ENCODE data around the gene PCNA. TPM values are rescaled to one million over a fixed set of nuclear protein-coding genes. Genes with fewer than 3 reads are reported as not detected.

Gene PCNA
- polyA plus RNA-seq, 2 of the 4 experiments (the other 2 are of a cell fraction), result 445 to 450 TPM

DNA sequence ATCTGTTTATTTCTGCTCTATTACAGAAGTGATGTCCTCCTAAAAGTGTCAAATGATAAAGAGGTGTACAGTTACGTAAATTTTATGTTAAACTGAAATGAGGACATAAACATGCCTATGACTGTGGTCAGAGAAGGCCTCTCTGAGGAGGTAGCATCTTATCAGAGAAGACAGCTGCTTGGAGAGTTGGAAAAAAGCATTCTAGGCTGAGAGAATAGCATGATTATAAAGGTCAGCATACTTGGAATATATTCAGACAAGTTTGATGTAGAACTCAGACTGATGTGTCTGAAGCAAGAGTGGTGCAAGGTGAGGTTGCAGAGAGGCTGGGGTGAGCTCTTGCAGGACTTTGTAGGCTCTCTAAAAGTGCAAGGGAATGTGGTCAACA, 3.1 kb upstream of the PCNA start:
- Histone ChIP-seq H3K4me1 (peaks cover 10% of the 10 kb centered on the region; the same call in 2 of the 3 replicates), H3K4me2 (no peak overlapping the region), H3K4me3 (no peak overlapping the region), H3K27ac (no peak overlapping the region), H3K9me3 (no peaks in the 10 kb centered on the region)
- DNase-seq (ENCODE audit: low read depth in 1 of 2, low spot score in 1 of 2) (no peak), ATAC-seq (no peak), FAIRE-seq (peak; percentile 67)
- 92% methylated on average over 1 of the region's 1 CpG for WGBS (ENCODE audit: missing lambda C conversion rate)
- TF ChIP-seq, protein P1, sequence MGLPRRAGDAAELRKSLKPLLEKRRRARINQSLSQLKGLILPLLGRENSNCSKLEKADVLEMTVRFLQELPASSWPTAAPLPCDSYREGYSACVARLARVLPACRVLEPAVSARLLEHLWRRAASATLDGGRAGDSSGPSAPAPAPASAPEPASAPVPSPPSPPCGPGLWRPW (IDR thresholded peaks at IDR 0.05), result no peak
- TF ChIP-seq, protein P2, sequence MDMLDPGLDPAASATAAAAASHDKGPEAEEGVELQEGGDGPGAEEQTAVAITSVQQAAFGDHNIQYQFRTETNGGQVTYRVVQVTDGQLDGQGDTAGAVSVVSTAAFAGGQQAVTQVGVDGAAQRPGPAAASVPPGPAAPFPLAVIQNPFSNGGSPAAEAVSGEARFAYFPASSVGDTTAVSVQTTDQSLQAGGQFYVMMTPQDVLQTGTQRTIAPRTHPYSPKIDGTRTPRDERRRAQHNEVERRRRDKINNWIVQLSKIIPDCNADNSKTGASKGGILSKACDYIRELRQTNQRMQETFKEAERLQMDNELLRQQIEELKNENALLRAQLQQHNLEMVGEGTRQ (IDR thresholded peaks at IDR 0.05), result no peak
- no peak for TF ChIP-seq EHMT2 (IDR thresholded peaks at IDR 0.05; ENCODE audit: low read depth)
- no peak for TF ChIP-seq HOXB5 (CRISPR knock-in tag; IDR thresholded peaks at IDR 0.05)
- no peak for TF ChIP-seq FOXS1 (CRISPR knock-in tag; IDR thresholded peaks at IDR 0.05)
- TF ChIP-seq ZFP36 (IDR thresholded peaks at IDR 0.05; ENCODE audit: borderline replicate concordance, partially characterized antibody), result no peak
- TF ChIP-seq RARB (CRISPR knock-in tag; IDR thresholded peaks at IDR 0.05), result no peak
- TF ChIP-seq MYC (IDR thresholded peaks at IDR 0.05; ENCODE audit: borderline replicate concordance, low read length), result no peak
- TF ChIP-seq, protein P3, sequence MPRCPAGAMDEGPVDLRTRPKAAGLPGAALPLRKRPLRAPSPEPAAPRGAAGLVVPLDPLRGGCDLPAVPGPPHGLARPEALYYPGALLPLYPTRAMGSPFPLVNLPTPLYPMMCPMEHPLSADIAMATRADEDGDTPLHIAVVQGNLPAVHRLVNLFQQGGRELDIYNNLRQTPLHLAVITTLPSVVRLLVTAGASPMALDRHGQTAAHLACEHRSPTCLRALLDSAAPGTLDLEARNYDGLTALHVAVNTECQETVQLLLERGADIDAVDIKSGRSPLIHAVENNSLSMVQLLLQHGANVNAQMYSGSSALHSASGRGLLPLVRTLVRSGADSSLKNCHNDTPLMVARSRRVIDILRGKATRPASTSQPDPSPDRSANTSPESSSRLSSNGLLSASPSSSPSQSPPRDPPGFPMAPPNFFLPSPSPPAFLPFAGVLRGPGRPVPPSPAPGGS (IDR thresholded peaks at IDR 0.05), result no peak
- TF ChIP-seq PHF8 (IDR thresholded peaks at IDR 0.05; ENCODE audit: borderline replicate concordance, low read depth), result no peak
- TF ChIP-seq CBX8 (IDR thresholded peaks at IDR 0.05), result no peak
- no peak for TF ChIP-seq NFE2L2 (conservative IDR thresholded peaks at IDR 0.05; ENCODE audit: low read length)
- TF ChIP-seq, protein P4, sequence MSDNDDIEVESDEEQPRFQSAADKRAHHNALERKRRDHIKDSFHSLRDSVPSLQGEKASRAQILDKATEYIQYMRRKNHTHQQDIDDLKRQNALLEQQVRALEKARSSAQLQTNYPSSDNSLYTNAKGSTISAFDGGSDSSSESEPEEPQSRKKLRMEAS (IDR thresholded peaks at IDR 0.05), result no peak
- ChIA-PET POLR2A (no interaction called here), CTCF (interaction anchor here (0.6 to 5.1 kb wide), 3 partner anchors 45 to 82 kb away, joined by 3 to 45 read pairs (median 5); no protein-coding TSS in a partner anchor)

DNA sequence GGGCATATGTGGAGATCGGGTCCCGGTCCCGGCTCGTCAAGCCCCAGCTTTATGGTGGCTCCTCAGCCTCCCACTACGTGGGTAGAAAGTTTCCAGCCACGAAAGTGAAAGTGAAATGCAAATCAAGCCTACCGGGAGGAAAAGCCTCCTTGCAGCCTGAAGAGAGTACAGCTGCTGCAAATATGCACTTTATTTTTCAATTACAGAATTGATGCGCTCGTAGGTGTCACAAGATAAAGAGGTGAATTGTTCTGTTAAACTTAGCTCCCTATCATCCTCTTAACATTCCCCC, 373 bp upstream of the PCNA start:
- Histone ChIP-seq H3K9me3 (no peaks in the 10 kb centered on the region), H3K4me1 (peaks cover 31% of the 10 kb centered on the region), H3K4me3 (peak overlapping the region; percentile 78), H3K4me2 (peak overlapping the region; percentile 78), H3K27ac (peak overlapping the region; percentile 85 to 90)
- POLR2A ChIA-PET, result interaction anchor here (0.6 to 2.1 kb wide), 6 partner anchors 9 to 910 kb away, joined by 3 to 14 read pairs (median 6); no protein-coding TSS in a partner anchor
- ATAC-seq (no peak), FAIRE-seq (no peak), DNase-seq (ENCODE audit: low read depth in 1 of 2, low spot score in 1 of 2) (no peak)
- 2% methylated on average over 9 of the region's 9 CpGs for WGBS (ENCODE audit: missing lambda C conversion rate)
- CTCF ChIA-PET, result interaction anchor here (0.8 to 5.1 kb wide), 5 partner anchors 9 to 170 kb away, joined by 3 to 45 read pairs (median 4); no protein-coding TSS in a partner anchor
- TF ChIP-seq CEBPB (IDR thresholded peaks at IDR 0.05) (no peak), JUN (IDR thresholded peaks at IDR 0.05) (peak in 1 of 2 experiments; percentile 87; a peak in 4 of 5 replicates)
- TF ChIP-seq, protein P3 (IDR thresholded peaks at IDR 0.05), result peak; percentile 90; the same call in 2 of the 3 replicates

DNA sequence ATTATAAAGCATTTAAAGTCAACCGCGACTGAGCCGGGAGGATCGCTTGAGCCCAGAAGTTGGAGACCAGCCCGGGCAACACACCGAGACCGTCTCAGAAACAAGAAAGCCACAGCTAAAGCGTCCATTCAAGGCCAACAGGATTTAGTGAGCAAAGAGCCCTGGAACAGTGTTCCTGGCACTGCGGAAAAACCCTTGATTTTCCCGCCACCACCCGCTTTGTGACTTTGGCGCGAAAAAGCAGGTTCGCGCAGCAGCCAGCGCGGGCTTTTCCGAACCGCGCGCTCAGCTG, 669 bp downstream of the PCNA start:
- ATAC-seq (peak in 1 of 2 experiments; percentile 9; a peak in 2 of 6 replicates), FAIRE-seq (no peak), DNase-seq (ENCODE audit: low read depth in 1 of 2, low spot score in 1 of 2) (no peak)
- peak overlapping the region; percentile 78 for H3K4me3 ChIP-seq
- ChIA-PET CTCF (interaction anchor here (1.2 to 5.1 kb wide), 4 partner anchors 10 to 86 kb away, joined by 3 to 45 read pairs (median 4); no protein-coding TSS in a partner anchor), POLR2A (interaction anchor here (2.0 to 2.1 kb wide), 3 partner anchors 12 to 73 kb away, joined by 7 to 14 read pairs (median 7); no protein-coding TSS in a partner anchor)
- 0 out of 2 replicates have a peak, but pooled peaks have one; percentile 53 for TF ChIP-seq HDAC2 (IDR thresholded peaks at IDR 0.05)
- TF ChIP-seq GATA3 (IDR thresholded peaks at IDR 0.05; ENCODE audit: borderline replicate concordance), result peak; percentile 30; the same call in 1 of the 2 replicates
- TF ChIP-seq ESRRA (IDR thresholded peaks at IDR 0.05; ENCODE audit: borderline replicate concordance, low read length), result 0 out of 2 replicates have a peak, but pooled peaks have one; percentile 22
- TF ChIP-seq KDM5A (IDR thresholded peaks at IDR 0.05), result peak; percentile 92
- no peak; a peak in 1 of 5 replicates for TF ChIP-seq JUN (IDR thresholded peaks at IDR 0.05)
- H3K4me2 ChIP-seq, result peak overlapping the region; percentile 89
- H3K27ac ChIP-seq, result peak overlapping the region; percentile 85 to 90
- 1% methylated on average over 21 of the region's 21 CpGs for WGBS (ENCODE audit: missing lambda C conversion rate)
- peaks cover 32% of the 10 kb centered on the region for H3K4me1 ChIP-seq
- no peaks in the 10 kb centered on the region for H3K9me3 ChIP-seq

Data from A549 (cell line).